ENCODE results near the gene GTF2A1L. TPM values are rescaled to one million over a fixed set of nuclear protein-coding genes. Genes with fewer than 3 reads are reported as not detected.

Gene GTF2A1L, protein sequence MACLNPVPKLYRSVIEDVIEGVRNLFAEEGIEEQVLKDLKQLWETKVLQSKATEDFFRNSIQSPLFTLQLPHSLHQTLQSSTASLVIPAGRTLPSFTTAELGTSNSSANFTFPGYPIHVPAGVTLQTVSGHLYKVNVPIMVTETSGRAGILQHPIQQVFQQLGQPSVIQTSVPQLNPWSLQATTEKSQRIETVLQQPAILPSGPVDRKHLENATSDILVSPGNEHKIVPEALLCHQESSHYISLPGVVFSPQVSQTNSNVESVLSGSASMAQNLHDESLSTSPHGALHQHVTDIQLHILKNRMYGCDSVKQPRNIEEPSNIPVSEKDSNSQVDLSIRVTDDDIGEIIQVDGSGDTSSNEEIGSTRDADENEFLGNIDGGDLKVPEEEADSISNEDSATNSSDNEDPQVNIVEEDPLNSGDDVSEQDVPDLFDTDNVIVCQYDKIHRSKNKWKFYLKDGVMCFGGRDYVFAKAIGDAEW
- total RNA-seq: 1 to 10 TPM in 1 of 4 donors, under 1 TPM in 1, not detected in 2; 0.16 to 1.8 TPM

DNA sequence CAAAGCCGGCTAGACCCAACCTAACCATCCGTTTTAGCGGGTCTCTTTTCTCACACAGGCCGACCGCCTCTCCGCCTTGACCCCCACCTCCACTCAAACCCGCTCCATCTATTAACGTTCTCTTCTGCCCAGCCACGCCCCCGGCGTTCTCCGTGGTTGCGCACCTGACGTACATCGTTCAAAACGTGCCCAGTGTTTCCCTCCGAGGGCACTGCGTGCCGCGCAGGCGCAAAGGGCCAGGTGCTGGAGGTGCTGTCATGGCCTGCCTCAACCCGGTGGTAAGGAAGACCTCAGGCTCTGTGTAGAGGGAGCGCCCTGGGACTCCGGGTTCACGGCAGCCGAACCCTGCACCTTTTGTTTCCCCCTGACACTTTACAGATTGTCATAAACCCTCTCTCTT is at the start of gene GTF2A1L:
TSS of gene GTF2A1L (plus strand) at position 239 of the 400 bp plus-strand sequence. CDS start at position 258, 19 bp downstream.
- Histone ChIP-seq H3K4me1 (no peaks in the 10 kb centered on the region), H3K36me3 (no peaks in the 10 kb centered on the region), H3K9me3 (no peaks in the 10 kb centered on the region), H3K27ac (no peak within 1 kb of the TSS), H3K4me3 (no peak within 1 kb of the TSS), H3K27me3 (no peaks in the 10 kb centered on the region)
- intact Hi-C loops (cut with DNase I; ENCODE audit: low total_unique reads): no loop called here
- DNase-seq (no peak), ATAC-seq (no peak)
- TF ChIP-seq, protein P1, sequence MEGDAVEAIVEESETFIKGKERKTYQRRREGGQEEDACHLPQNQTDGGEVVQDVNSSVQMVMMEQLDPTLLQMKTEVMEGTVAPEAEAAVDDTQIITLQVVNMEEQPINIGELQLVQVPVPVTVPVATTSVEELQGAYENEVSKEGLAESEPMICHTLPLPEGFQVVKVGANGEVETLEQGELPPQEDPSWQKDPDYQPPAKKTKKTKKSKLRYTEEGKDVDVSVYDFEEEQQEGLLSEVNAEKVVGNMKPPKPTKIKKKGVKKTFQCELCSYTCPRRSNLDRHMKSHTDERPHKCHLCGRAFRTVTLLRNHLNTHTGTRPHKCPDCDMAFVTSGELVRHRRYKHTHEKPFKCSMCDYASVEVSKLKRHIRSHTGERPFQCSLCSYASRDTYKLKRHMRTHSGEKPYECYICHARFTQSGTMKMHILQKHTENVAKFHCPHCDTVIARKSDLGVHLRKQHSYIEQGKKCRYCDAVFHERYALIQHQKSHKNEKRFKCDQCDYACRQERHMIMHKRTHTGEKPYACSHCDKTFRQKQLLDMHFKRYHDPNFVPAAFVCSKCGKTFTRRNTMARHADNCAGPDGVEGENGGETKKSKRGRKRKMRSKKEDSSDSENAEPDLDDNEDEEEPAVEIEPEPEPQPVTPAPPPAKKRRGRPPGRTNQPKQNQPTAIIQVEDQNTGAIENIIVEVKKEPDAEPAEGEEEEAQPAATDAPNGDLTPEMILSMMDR (IDR thresholded peaks at IDR 0.05 in 4 of 5, conservative IDR thresholded peaks at IDR 0.05 in 1 of 5): no peak
- in situ Hi-C loops (cut with MboI; ENCODE audit: low sequenced_read_pairs in 4 of 4): no loop called here

DNA sequence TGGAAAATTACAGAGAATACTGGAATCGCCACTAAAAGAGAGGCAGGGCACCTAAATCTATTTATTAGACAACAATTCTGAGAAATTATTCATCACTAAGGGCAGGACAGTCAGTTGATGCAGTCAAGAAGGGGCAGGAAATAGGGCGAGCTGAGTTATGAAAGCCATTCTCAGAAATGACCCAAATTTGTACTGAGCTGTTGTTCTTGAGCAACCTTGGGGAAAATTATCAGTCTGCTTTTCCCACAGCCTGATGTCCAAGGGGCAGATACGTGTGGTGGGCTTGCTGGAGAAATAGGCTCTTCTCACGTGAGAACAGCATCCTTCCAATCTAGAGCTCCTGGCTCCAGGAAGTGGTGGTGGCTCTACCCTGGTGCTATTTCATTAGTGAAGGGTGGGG is 49.1 kb upstream of the GTF2A1L start:
- Histone ChIP-seq H3K4me1 (no peaks in the 10 kb centered on the region), H3K27ac (no peak overlapping the region), H3K27me3 (no peaks in the 10 kb centered on the region), H3K36me3 (no peaks in the 10 kb centered on the region), H3K9me3 (no peaks in the 10 kb centered on the region), H3K4me3 (no peak overlapping the region)
- no peak for DNase-seq
- no peak for ATAC-seq
- intact Hi-C loops (cut with DNase I; ENCODE audit: low total_unique reads) (no loop called here), in situ Hi-C loops (cut with MboI; ENCODE audit: low sequenced_read_pairs in 4 of 4) (no loop called here)
- TF ChIP-seq POLR2A (IDR thresholded peaks at IDR 0.05): no peak
- TF ChIP-seq, protein P1 (IDR thresholded peaks at IDR 0.05 in 4 of 5, conservative IDR thresholded peaks at IDR 0.05 in 1 of 5): no peak

DNA sequence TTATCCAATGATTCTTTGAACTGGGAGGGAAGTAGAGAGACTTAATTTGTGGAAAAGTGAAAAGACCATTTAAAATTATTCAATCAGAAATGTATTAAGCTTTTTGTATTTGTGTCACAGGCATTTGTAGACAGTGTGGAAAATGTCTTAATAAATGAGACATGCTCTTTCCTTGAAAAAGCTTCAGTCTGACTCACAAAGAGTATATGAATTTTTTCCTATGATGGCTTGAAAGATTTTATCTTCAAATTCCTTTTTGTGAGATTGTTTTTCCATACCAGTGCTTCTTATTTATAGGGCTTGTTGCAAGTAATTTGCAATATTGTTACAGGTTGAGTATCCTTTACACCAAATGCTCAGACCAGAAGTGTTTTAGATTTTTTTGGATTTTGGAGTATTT is 48.2 kb upstream of the GTF2A1L start:
- intact Hi-C loops (cut with DNase I; ENCODE audit: low total_unique reads) (no loop called here), in situ Hi-C loops (cut with MboI; ENCODE audit: low sequenced_read_pairs in 4 of 4) (no loop called here)
- Histone ChIP-seq H3K27me3 (no peaks in the 10 kb centered on the region), H3K27ac (no peak overlapping the region), H3K4me1 (no peaks in the 10 kb centered on the region), H3K36me3 (no peaks in the 10 kb centered on the region), H3K4me3 (no peak overlapping the region), H3K9me3 (no peaks in the 10 kb centered on the region)
- DNase-seq (no peak), ATAC-seq (no peak)
- TF ChIP-seq POLR2A (IDR thresholded peaks at IDR 0.05): no peak
- TF ChIP-seq, protein P1 (IDR thresholded peaks at IDR 0.05 in 4 of 5, conservative IDR thresholded peaks at IDR 0.05 in 1 of 5): no peak

DNA sequence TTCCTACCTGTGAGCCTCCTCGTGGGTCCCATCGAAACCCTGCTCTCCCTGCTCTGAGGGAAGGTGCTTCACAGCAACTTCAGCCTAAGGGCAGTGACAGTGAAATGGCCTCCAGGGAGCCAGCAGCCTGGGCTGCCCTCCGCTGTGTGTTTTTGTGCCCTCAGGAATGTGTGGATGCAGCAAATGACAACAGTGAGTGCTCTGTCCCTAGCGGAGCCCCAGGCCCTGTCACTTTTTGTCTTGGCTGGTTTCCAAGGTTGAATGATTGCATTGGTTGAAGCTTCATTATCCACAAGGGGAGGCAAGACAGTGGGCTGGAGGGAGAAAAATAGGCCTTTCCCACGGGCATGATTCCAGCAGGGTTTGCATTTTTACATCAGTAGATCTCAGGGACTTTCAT is 44.8 kb upstream of the GTF2A1L start:
- no peak for TF ChIP-seq POLR2A (IDR thresholded peaks at IDR 0.05)
- TF ChIP-seq, protein P1 (IDR thresholded peaks at IDR 0.05 in 4 of 5, conservative IDR thresholded peaks at IDR 0.05 in 1 of 5): no peak
- no peaks in the 10 kb centered on the region for H3K27me3 ChIP-seq
- no peak overlapping the region for H3K4me3 ChIP-seq
- DNase-seq: no peak
- no peaks in the 10 kb centered on the region for H3K9me3 ChIP-seq
- intact Hi-C loops (cut with DNase I; ENCODE audit: low total_unique reads) (no loop called here), in situ Hi-C loops (cut with MboI; ENCODE audit: low sequenced_read_pairs in 4 of 4) (no loop called here)
- H3K36me3 ChIP-seq: no peaks in the 10 kb centered on the region
- ATAC-seq: no peak
- no peak overlapping the region for H3K27ac ChIP-seq
- no peaks in the 10 kb centered on the region for H3K4me1 ChIP-seq

Measured in gastrocnemius medialis (tissue), 4 donors.